HepG2 (cell line): Measurements from ENCODE around the gene C1orf115. TPM values are rescaled to one million over a fixed set of nuclear protein-coding genes. Genes with fewer than 3 reads are reported as not detected.

Experiments used
- EZH2 ChIP-seq: conservative IDR thresholded peaks from 2 replicates; pipeline ENCODE4 v1.6.1; 2012; ENCODE audit warnings: mild to moderate bottlenecking, low read depth, low read length, moderate library complexity
- FOXC1 ChIP-seq: sonication (generic); formaldehyde crosslinking; IDR thresholded peaks from 2 replicates; pipeline ENCODE4 v1.8.0; 2022; ENCODE audit warnings: mild to moderate bottlenecking, missing genetic modification reagents, borderline replicate concordance
- GATAD2A ChIP-seq: IDR thresholded peaks from 2 replicates; pipeline ENCODE4 v1.6.1; 2016
- NONO ChIP-seq, 2 experiments: fragments of 450-650 bp in 1 of 2; sonication (generic) in 1 of 2; formaldehyde crosslinking in 1 of 2; IDR thresholded peaks in 1 of 2; conservative IDR thresholded peaks in 1 of 2; 2 replicates each; pipeline versions ENCODE4 v1.6.1 to v1.8.0; 2017 to 2022; ENCODE audit warnings: mild to moderate bottlenecking in 1 of 2, missing genetic modification reagents in 1 of 2, moderate library complexity in 1 of 2
- RNF2 ChIP-seq: fragments of 450-650 bp; conservative IDR thresholded peaks from 2 replicates; pipeline ENCODE4 v1.6.1; 2016; ENCODE audit warnings: low read depth
- SMARCC2 ChIP-seq: fragments of 450-650 bp; IDR thresholded peaks from 2 replicates; pipeline ENCODE4 v1.6.1; 2017; ENCODE audit warnings: antibody characterized with exemption, mild to moderate bottlenecking
- SOX13 ChIP-seq, 3 experiments: fragments of 450-650 bp in 1 of 3; sonication (generic) in 1 of 3; formaldehyde crosslinking in 1 of 3; IDR thresholded peaks in 2 of 3; conservative IDR thresholded peaks in 1 of 3; 2 replicates each; pipeline versions ENCODE4 v1.5.0 to v1.6.1; 2016 to 2020; ENCODE audit warnings: antibody characterized with exemption in 1 of 3, mild to moderate bottlenecking in 1 of 3, missing compliant biosample characterization in 1 of 3, missing genetic modification reagents in 1 of 3, moderate library complexity in 1 of 3
- TMF1 ChIP-seq: sonication (generic); formaldehyde crosslinking; IDR thresholded peaks from 2 replicates; pipeline ENCODE4 v1.8.1; 2022; ENCODE audit warnings: low read depth, missing genetic modification reagents
- ZNF468 ChIP-seq: sonication (generic); formaldehyde crosslinking; IDR thresholded peaks from 2 replicates; pipeline ENCODE4 v1.8.0; 2022; ENCODE audit warnings: mild to moderate bottlenecking, moderate library complexity, missing genetic modification reagents
- polyA plus RNA-seq, 8 experiments: library from polyadenylated mRNA; depleted of rRNA in 3 of 8; stranded (reverse) in 7 of 8; unstranded in 1 of 8; fragments of >200 nt; fragmentation: Illumina TruSeq in 4 of 8; extraction: Trizol in 4 of 8; gene quantifications; 2 replicates each; pipeline versions ENCODE4 v1.2.1 to v1.2.3, GENCODE V29; 2011 to 2016; ENCODE audit warnings: low read depth in 4 of 8, missing spikeins in 1 of 8, mixed read lengths in 1 of 8; ENCODE audit not compliant: insufficient read depth in 1 of 8
- total RNA-seq, 5 experiments: library from RNA; depleted of rRNA; stranded (reverse); fragments of >200 nt; fragmentation: Illumina TruSeq; extraction: Trizol; gene quantifications; 2 replicates each; pipeline ENCODE4 v1.2.3, GENCODE V29; 2016; ENCODE audit warnings: low read depth in 1 of 5
- TF ChIP-seq, protein P1 (sequence below): sonication (generic); formaldehyde crosslinking; IDR thresholded peaks from 2 replicates; pipeline ENCODE4 v1.4.0; 2020; ENCODE audit warnings: missing genetic modification reagents, borderline replicate concordance
- TF ChIP-seq, protein P2 (sequence below): sonication (generic); formaldehyde crosslinking; IDR thresholded peaks from 2 replicates; pipeline ENCODE4 v1.5.0; 2020; ENCODE audit warnings: mild to moderate bottlenecking, missing genetic modification reagents, borderline replicate concordance
- TF ChIP-seq, protein P3 (sequence below): sonication (generic); formaldehyde crosslinking; conservative IDR thresholded peaks from 2 replicates; pipeline ENCODE4 v1.8.0; 2022; ENCODE audit warnings: mild to moderate bottlenecking, moderate library complexity, missing genetic modification reagents

C1orf115 gene
- total and polyA plus RNA-seq, 2 of the 13 experiments (the other 11 are each of a cell fraction or from before 2014, with no cell fraction given), result 25.2 to 85.9 TPM

DNA sequence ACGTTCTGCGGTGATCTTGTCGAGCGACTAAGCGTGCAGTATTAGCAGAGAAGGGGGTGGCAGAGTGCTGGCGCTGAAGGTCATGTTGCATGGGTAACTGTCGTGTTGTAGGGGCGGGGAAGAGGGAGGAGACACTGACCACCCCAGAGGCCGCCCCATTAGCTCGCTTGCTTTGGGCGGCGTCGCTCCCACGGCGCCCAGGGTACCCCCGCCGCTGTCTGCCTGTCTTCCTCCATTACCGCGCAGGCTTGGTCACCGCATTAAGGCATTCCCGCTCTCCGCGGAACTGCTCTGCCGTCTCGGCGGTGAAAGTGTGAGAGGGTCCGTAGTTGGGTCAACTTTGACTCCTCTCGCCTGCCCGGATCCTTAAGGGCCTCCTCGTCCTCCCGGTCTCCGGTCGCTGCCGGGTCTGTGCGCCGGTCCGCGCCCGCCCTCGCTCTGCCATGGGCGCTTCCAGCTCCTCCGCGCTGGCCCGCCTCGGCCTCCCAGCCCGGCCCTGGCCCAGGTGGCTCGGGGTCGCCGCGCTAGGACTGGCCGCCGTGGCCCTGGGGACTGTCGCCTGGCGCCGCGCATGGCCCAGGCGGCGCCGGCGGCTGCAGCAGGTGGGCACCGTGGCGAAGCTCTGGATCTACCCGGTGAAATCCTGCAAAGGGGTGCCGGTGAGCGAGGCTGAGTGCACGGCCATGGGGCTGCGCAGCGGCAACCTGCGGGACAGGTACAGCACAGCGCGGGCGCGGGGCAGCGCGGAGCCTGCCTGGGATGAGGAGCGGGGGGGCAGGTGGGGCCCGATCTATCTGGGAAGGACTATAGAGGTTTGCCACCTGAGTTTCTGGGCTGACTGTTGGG is 58.1 kb downstream of the C1orf115 start, which contains the start of gene MTARC2 (continued):
- no peak for TF ChIP-seq EZH2
- TF ChIP-seq, protein P1, sequence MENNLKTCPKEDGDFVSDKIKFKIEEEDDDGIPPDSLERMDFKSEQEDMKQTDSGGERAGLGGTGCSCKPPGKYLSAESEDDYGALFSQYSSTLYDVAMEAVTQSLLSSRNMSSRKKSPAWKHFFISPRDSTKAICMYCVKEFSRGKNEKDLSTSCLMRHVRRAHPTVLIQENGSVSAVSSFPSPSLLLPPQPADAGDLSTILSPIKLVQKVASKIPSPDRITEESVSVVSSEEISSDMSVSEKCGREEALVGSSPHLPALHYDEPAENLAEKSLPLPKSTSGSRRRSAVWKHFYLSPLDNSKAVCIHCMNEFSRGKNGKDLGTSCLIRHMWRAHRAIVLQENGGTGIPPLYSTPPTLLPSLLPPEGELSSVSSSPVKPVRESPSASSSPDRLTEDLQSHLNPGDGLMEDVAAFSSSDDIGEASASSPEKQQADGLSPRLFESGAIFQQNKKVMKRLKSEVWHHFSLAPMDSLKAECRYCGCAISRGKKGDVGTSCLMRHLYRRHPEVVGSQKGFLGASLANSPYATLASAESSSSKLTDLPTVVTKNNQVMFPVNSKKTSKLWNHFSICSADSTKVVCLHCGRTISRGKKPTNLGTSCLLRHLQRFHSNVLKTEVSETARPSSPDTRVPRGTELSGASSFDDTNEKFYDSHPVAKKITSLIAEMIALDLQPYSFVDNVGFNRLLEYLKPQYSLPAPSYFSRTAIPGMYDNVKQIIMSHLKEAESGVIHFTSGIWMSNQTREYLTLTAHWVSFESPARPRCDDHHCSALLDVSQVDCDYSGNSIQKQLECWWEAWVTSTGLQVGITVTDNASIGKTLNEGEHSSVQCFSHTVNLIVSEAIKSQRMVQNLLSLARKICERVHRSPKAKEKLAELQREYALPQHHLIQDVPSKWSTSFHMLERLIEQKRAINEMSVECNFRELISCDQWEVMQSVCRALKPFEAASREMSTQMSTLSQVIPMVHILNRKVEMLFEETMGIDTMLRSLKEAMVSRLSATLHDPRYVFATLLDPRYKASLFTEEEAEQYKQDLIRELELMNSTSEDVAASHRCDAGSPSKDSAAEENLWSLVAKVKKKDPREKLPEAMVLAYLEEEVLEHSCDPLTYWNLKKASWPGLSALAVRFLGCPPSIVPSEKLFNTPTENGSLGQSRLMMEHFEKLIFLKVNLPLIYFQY (CRISPR knock-in tag), result 0 out of 2 replicates have a peak, but pooled peaks have one; percentile 26
- TF ChIP-seq GATAD2A, result peak; percentile 85
- TF ChIP-seq SOX13 (IDR thresholded peaks at IDR 0.05), result no peak
- TF ChIP-seq SOX13 (CRISPR knock-in tag; conservative IDR thresholded peaks at IDR 0.05 in 1 of 2, IDR thresholded peaks at IDR 0.05 in 1 of 2), result peak in 1 of 2 experiments; percentile 36; a peak in 2 of 4 replicates
- TF ChIP-seq NONO (IDR thresholded peaks at IDR 0.05), result no peak
- TF ChIP-seq NONO (CRISPR knock-in tag; conservative IDR thresholded peaks at IDR 0.05), result peak; percentile 68
- TF ChIP-seq RNF2, result no peak; the same call in 1 of the 2 replicates
- peak; percentile 21; the same call in 1 of the 2 replicates for TF ChIP-seq FOXC1
- TF ChIP-seq TMF1, result peak; percentile 92
- TF ChIP-seq ZNF468 (CRISPR knock-in tag), result 0 out of 2 replicates have a peak, but pooled peaks have one; percentile 77
- TF ChIP-seq SMARCC2, result no peak
- TF ChIP-seq, protein P2, sequence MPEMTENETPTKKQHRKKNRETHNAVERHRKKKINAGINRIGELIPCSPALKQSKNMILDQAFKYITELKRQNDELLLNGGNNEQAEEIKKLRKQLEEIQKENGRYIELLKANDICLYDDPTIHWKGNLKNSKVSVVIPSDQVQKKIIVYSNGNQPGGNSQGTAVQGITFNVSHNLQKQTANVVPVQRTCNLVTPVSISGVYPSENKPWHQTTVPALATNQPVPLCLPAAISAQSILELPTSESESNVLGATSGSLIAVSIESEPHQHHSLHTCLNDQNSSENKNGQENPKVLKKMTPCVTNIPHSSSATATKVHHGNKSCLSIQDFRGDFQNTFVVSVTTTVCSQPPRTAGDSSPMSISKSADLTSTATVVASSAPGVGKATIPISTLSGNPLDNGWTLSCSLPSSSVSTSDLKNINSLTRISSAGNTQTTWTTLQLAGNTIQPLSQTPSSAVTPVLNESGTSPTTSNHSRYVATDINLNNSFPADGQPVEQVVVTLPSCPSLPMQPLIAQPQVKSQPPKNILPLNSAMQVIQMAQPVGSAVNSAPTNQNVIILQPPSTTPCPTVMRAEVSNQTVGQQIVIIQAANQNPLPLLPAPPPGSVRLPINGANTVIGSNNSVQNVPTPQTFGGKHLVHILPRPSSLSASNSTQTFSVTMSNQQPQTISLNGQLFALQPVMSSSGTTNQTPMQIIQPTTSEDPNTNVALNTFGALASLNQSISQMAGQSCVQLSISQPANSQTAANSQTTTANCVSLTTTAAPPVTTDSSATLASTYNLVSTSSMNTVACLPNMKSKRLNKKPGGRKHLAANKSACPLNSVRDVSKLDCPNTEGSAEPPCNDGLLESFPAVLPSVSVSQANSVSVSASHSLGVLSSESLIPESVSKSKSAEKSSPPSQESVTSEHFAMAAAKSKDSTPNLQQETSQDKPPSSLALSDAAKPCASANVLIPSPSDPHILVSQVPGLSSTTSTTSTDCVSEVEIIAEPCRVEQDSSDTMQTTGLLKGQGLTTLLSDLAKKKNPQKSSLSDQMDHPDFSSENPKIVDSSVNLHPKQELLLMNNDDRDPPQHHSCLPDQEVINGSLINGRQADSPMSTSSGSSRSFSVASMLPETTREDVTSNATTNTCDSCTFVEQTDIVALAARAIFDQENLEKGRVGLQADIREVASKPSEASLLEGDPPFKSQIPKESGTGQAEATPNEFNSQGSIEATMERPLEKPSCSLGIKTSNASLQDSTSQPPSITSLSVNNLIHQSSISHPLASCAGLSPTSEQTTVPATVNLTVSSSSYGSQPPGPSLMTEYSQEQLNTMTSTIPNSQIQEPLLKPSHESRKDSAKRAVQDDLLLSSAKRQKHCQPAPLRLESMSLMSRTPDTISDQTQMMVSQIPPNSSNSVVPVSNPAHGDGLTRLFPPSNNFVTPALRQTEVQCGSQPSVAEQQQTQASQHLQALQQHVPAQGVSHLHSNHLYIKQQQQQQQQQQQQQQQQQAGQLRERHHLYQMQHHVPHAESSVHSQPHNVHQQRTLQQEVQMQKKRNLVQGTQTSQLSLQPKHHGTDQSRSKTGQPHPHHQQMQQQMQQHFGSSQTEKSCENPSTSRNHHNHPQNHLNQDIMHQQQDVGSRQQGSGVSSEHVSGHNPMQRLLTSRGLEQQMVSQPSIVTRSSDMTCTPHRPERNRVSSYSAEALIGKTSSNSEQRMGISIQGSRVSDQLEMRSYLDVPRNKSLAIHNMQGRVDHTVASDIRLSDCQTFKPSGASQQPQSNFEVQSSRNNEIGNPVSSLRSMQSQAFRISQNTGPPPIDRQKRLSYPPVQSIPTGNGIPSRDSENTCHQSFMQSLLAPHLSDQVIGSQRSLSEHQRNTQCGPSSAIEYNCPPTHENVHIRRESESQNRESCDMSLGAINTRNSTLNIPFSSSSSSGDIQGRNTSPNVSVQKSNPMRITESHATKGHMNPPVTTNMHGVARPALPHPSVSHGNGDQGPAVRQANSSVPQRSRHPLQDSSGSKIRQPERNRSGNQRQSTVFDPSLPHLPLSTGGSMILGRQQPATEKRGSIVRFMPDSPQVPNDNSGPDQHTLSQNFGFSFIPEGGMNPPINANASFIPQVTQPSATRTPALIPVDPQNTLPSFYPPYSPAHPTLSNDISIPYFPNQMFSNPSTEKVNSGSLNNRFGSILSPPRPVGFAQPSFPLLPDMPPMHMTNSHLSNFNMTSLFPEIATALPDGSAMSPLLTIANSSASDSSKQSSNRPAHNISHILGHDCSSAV, result no peak
- TF ChIP-seq, protein P3, sequence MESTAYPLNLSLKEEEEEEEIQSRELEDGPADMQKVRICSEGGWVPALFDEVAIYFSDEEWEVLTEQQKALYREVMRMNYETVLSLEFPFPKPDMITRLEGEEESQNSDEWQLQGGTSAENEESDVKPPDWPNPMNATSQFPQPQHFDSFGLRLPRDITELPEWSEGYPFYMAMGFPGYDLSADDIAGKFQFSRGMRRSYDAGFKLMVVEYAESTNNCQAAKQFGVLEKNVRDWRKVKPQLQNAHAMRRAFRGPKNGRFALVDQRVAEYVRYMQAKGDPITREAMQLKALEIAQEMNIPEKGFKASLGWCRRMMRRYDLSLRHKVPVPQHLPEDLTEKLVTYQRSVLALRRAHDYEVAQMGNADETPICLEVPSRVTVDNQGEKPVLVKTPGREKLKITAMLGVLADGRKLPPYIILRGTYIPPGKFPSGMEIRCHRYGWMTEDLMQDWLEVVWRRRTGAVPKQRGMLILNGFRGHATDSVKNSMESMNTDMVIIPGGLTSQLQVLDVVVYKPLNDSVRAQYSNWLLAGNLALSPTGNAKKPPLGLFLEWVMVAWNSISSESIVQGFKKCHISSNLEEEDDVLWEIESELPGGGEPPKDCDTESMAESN (CRISPR knock-in tag), result peak; percentile 90
